ENCODE data around the gene NHS. TPM values are rescaled to one million over a fixed set of nuclear protein-coding genes. Genes with fewer than 3 reads are reported as not detected.

Gene NHS
- total RNA-seq, 1 donor from 2014 or later = 7.3 TPM

DNA sequence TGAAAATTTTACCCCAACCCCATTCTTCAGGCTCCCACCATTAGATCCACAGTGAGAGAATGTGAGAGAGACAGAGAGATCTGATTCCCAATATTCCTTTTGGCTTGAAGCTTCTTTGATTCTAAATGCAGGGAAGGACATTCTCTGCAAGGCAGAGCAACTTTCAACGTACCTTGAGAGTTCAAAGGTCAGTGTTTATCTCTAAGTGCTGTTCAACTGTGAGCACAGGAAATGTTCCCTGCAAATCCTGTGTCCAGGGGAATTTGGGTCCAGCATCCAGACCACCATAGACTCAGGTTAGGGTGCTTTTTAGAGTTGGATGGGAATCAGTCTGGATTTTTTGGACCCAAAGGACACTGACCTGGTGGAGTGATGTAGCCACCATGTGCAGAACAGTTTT, 97.4 kb downstream of the NHS start:
- no peaks in the 10 kb centered on the region for H3K9me3 Mint-ChIP-seq
- no peak for DNase-seq
- no peaks in the 10 kb centered on the region for H3K27me3 Mint-ChIP-seq
- H3K4me3 Mint-ChIP-seq = no peak overlapping the region
- no peak overlapping the region for H3K27ac Mint-ChIP-seq
- intact Hi-C loops (cut with micrococcal nuclease) = no loop called here
- H3K4me1 Mint-ChIP-seq = no peaks in the 10 kb centered on the region
- H3K36me3 Mint-ChIP-seq (ENCODE audit: low read depth) = no peaks in the 10 kb centered on the region

- no peaks in the 10 kb centered on the region for H3K27me3 Mint-ChIP-seq
- no peak overlapping the region for H3K4me3 Mint-ChIP-seq
- intact Hi-C loops (cut with micrococcal nuclease) = no loop called here
- no peaks in the 10 kb centered on the region for H3K36me3 Mint-ChIP-seq (ENCODE audit: low read depth)
- H3K9me3 Mint-ChIP-seq = no peaks in the 10 kb centered on the region
- no peak overlapping the region for H3K27ac Mint-ChIP-seq
- no peak for DNase-seq
- no peaks in the 10 kb centered on the region for H3K4me1 Mint-ChIP-seq
These were observed 98.0 kb downstream of the NHS start for GRCh38 chrX:17473021-17473420.

DNA sequence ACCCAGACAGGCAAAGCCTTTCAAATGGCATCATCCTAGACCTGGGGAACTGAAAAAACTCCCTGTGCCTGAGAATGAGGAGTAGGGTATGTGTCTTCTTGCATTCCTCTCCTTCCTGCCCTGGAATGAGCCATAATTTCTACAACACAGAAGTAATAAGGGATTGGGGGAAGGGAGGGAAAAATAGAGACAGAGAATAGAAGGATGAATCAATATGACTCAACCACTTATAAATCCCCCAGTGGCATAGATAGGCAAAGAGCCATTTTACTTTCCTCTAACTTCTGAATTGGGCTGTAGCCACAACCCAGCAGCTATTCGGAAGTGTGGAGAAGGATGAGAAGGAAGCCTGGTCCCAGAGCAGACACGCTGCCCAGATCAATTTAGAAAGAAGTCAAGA, 99.9 kb downstream of the NHS start:
- DNase-seq = no peak
- no peaks in the 10 kb centered on the region for H3K4me1 Mint-ChIP-seq
- no peaks in the 10 kb centered on the region for H3K27me3 Mint-ChIP-seq
- H3K9me3 Mint-ChIP-seq = no peaks in the 10 kb centered on the region
- intact Hi-C loops (cut with micrococcal nuclease) = no loop called here
- H3K4me3 Mint-ChIP-seq = no peak overlapping the region
- no peaks in the 10 kb centered on the region for H3K36me3 Mint-ChIP-seq (ENCODE audit: low read depth)
- no peak overlapping the region for H3K27ac Mint-ChIP-seq

DNA sequence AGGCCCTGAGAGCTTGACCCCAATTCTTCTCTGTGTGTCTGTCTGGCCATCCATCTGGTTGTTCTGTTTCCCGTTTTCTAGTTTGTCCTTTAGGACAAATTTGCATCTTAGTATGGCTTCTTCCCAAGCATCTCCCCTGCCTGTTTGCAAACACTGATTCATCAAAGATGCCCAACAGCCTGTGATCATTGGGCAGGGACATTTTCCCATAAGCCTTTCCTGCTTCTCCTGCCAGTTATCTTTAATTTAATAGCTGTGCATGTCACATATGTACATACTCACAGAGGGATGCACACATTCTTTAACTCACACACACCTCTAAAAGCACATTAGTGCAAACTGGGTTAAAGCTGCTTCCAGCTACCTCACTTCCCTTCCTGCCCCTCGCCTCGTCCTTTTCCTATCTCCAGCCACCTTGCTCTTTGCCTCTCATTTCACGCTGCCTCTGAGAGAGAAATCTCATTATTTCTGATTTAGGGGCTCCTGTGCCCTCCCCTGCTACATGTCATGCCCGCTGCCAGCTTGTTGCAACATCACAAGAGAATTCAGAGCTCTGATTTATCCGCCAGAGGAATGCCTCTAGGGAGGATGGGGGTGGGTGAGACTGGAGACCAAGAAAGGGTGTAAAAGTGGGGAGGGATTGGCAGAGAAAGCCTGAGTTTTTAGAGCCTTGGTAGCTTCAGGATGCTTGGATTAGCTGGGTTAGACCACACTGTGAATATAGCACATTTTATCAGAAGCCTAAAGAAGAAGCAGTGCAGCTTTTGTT, 100.6 kb downstream of the NHS start:
- intact Hi-C loops (cut with micrococcal nuclease) = no loop called here
- Mint-ChIP-seq H3K36me3 (ENCODE audit: low read depth) (no peaks in the 10 kb centered on the region), H3K27me3 (no peaks in the 10 kb centered on the region), H3K9me3 (no peaks in the 10 kb centered on the region), H3K27ac (no peak overlapping the region), H3K4me1 (no peaks in the 10 kb centered on the region), H3K4me3 (no peak overlapping the region)
- DNase-seq = no peak

GRCh38 chrX:17476411-17476810, 101.4 kb downstream of the NHS start:
- Mint-ChIP-seq H3K9me3 (no peaks in the 10 kb centered on the region), H3K27ac (no peak overlapping the region), H3K4me3 (no peak overlapping the region), H3K36me3 (ENCODE audit: low read depth) (no peaks in the 10 kb centered on the region), H3K4me1 (no peaks in the 10 kb centered on the region), H3K27me3 (no peaks in the 10 kb centered on the region)
- intact Hi-C loops (cut with micrococcal nuclease) = no loop called here
- no peak for DNase-seq

DNA sequence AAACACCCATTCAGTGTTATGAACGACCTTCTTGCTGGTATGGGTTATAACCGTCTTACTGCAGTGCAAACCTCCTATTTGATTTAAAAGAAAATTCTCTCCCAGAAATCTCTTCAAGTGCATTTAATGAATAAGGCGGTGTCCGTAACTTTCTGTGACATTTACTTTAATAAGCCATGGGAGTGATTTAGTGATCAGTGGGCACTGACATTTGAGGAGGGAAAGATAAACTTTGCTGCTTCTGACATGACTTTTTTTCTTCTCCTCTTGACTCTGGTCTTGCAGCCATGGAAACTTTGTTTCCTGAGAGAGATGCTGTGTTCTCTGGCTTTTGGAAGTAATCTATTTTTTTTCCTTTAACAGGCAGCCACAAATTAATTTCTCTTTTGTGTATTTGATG, 106.1 kb downstream of the NHS start:
- intact Hi-C loops (cut with micrococcal nuclease) = no loop called here
- Mint-ChIP-seq H3K4me1 (no peaks in the 10 kb centered on the region), H3K27me3 (no peaks in the 10 kb centered on the region), H3K4me3 (no peak overlapping the region), H3K27ac (no peak overlapping the region), H3K9me3 (no peaks in the 10 kb centered on the region), H3K36me3 (ENCODE audit: low read depth) (no peaks in the 10 kb centered on the region)
- no peak for DNase-seq

DNA sequence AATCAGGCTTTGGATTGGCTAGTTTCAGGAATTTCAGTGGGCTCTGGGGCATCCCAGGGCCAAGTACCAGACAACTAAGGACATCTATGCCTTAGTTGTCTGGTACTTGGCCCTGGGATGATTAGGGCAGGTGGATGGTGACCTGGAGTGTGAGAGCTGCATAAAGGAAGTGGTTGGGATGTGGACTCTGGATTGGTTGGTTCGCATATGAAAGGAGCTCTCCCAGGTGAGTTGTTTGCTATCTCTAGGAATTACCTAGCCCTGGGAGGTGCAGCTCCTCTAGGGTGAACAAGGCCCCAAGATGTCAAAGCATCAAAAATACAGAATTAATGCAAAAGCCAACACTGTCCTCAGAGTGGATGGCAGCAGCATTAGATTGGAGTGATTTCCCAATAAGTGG, 109.6 kb downstream of the NHS start:
- intact Hi-C loops (cut with micrococcal nuclease) = no loop called here
- Mint-ChIP-seq H3K4me3 (no peak overlapping the region), H3K36me3 (ENCODE audit: low read depth) (no peaks in the 10 kb centered on the region), H3K27ac (no peak overlapping the region), H3K27me3 (no peaks in the 10 kb centered on the region), H3K4me1 (no peaks in the 10 kb centered on the region), H3K9me3 (no peaks in the 10 kb centered on the region)
- DNase-seq = no peak

DNA sequence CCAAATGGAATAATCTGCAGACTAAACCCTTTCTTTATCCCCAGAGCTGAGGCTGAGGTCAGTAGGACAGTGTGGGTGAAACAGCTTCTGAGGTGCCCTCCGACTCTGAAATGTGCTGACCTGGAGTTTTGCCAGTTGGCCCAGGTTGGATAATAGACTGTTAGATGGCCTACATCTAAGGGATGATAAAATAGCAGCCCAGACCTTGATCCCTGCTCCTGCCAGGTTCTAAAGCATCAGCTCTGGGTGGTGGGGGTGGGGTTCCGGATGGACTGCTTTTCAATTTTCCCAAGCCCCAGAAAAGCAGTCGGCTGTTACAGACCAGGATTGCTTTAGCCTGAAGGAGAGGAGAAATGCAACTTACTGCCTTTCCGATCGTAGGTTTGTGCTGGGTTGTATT, 110.4 kb downstream of the NHS start:
- Mint-ChIP-seq H3K27me3 (no peaks in the 10 kb centered on the region), H3K27ac (no peak overlapping the region), H3K4me1 (no peaks in the 10 kb centered on the region), H3K36me3 (ENCODE audit: low read depth) (no peaks in the 10 kb centered on the region), H3K4me3 (no peak overlapping the region), H3K9me3 (no peaks in the 10 kb centered on the region)
- no peak for DNase-seq
- intact Hi-C loops (cut with micrococcal nuclease) = no loop called here

- Mint-ChIP-seq H3K27me3 (no peaks in the 10 kb centered on the region), H3K4me1 (no peaks in the 10 kb centered on the region), H3K9me3 (peaks cover 3% of the 10 kb centered on the region), H3K4me3 (no peak overlapping the region), H3K36me3 (ENCODE audit: low read depth) (no peaks in the 10 kb centered on the region), H3K27ac (no peak overlapping the region)
- DNase-seq = no peak
- intact Hi-C loops (cut with micrococcal nuclease) = no loop called here
These were observed 113.0 kb downstream of the NHS start for GRCh38 chrX:17488036-17488435.

GRCh38 chrX:17494216-17494615, 119.2 kb downstream of the NHS start:
- intact Hi-C loops (cut with micrococcal nuclease) = no loop called here
- H3K27me3 Mint-ChIP-seq = no peaks in the 10 kb centered on the region
- H3K27ac Mint-ChIP-seq = no peak overlapping the region
- no peaks in the 10 kb centered on the region for H3K4me1 Mint-ChIP-seq
- no peak overlapping the region for H3K4me3 Mint-ChIP-seq
- peaks cover 3% of the 10 kb centered on the region for H3K9me3 Mint-ChIP-seq
- no peaks in the 10 kb centered on the region for H3K36me3 Mint-ChIP-seq (ENCODE audit: low read depth)
- no peak for DNase-seq

DNA sequence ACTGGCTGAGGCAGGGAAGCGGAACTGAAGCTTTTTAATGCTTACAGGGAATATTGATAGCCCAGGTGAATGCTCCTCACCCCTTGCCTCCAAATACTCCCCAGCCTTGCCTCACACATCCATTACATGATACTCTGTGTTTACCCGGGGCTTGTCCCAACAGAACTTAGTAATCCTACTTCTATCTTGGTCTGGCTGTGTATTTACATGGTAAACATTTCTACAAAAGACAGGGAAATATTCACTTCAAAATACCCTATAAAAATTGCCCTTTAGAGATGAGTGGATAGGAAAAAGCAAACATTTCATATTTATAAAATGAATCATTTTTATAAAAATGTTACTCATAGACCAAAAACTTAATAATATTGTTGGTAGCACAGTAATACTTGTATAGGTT, 120.1 kb downstream of the NHS start:
- H3K36me3 Mint-ChIP-seq (ENCODE audit: low read depth) = no peaks in the 10 kb centered on the region
- H3K4me1 Mint-ChIP-seq = no peaks in the 10 kb centered on the region
- intact Hi-C loops (cut with micrococcal nuclease) = no loop called here
- no peak overlapping the region for H3K27ac Mint-ChIP-seq
- H3K4me3 Mint-ChIP-seq = no peak overlapping the region
- H3K27me3 Mint-ChIP-seq = no peaks in the 10 kb centered on the region
- DNase-seq = no peak
- H3K9me3 Mint-ChIP-seq = peaks cover 3% of the 10 kb centered on the region

GRCh38 chrX:17496407-17496806, 121.4 kb downstream of the NHS start:
- Mint-ChIP-seq H3K27me3 (no peaks in the 10 kb centered on the region), H3K4me3 (no peak overlapping the region), H3K27ac (no peak overlapping the region), H3K9me3 (peaks cover 3% of the 10 kb centered on the region), H3K36me3 (ENCODE audit: low read depth) (no peaks in the 10 kb centered on the region), H3K4me1 (no peaks in the 10 kb centered on the region)
- intact Hi-C loops (cut with micrococcal nuclease) = no loop called here
- DNase-seq = no peak

- no peak for DNase-seq
- Mint-ChIP-seq H3K36me3 (ENCODE audit: low read depth) (no peaks in the 10 kb centered on the region), H3K4me3 (no peak overlapping the region), H3K27ac (no peak overlapping the region), H3K9me3 (peaks cover under 1% of the 10 kb centered on the region), H3K4me1 (no peaks in the 10 kb centered on the region), H3K27me3 (no peaks in the 10 kb centered on the region)
- intact Hi-C loops (cut with micrococcal nuclease) = no loop called here
These were observed 122.2 kb downstream of the NHS start for GRCh38 chrX:17497193-17497592.

GRCh38 chrX:17499512-17499911, 124.5 kb downstream of the NHS start:
- Mint-ChIP-seq H3K9me3 (no peaks in the 10 kb centered on the region), H3K36me3 (ENCODE audit: low read depth) (no peaks in the 10 kb centered on the region), H3K27ac (no peak overlapping the region), H3K4me3 (no peak overlapping the region), H3K4me1 (no peaks in the 10 kb centered on the region), H3K27me3 (no peaks in the 10 kb centered on the region)
- DNase-seq = no peak
- intact Hi-C loops (cut with micrococcal nuclease) = no loop called here

DNA sequence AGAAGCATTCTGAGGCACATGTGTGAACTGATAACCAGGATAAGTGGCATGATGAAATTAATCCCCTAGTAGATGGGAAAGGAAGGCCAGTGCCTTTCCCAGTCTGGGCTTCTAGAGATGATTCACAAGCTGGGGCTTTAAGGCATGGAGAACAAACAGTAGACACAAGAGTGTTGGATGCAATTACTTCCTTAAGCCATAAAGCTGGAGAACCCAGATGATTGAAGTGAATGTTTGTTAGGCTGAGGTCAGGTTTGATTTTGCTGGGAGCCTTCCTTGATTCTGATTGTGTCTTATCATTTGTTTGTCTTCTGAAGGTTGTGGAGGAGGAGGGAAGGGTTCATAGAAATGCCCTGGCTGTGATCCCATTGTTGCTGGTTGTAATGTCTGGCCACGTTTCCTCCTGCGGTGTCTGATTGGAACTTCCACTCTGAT, 125.2 kb downstream of the NHS start:
- DNase-seq = no peak
- no peaks in the 10 kb centered on the region for H3K4me1 Mint-ChIP-seq
- H3K27me3 Mint-ChIP-seq = no peaks in the 10 kb centered on the region
- intact Hi-C loops (cut with micrococcal nuclease) = no loop called here
- no peak overlapping the region for H3K27ac Mint-ChIP-seq
- no peaks in the 10 kb centered on the region for H3K36me3 Mint-ChIP-seq (ENCODE audit: low read depth)
- no peaks in the 10 kb centered on the region for H3K9me3 Mint-ChIP-seq
- H3K4me3 Mint-ChIP-seq = no peak overlapping the region
